H9 (cell line): ENCODE measurements around the gene TJP2. TPM values are rescaled to one million over a fixed set of nuclear protein-coding genes. Genes with fewer than 3 reads are reported as not detected.

Experiments used
- DNase-seq: peaks from one replicate; pipeline ENCODE4 v3.0.0-alpha.2; 2017
- H2AFZ ChIP-seq: one replicate; pipeline ENCODE4 v1.6.1; 2013; ENCODE audit warnings: mild to moderate bottlenecking, low read length, control low read depth, moderate library complexity
- H2AK5ac ChIP-seq: 2 replicates; pipeline ENCODE4 v1.6.1; 2013; ENCODE audit warnings: low read length, control low read depth, mixed read lengths; ENCODE audit not compliant: insufficient read length
- H2BK120ac ChIP-seq: one replicate; pipeline ENCODE4 v1.6.1; 2013; ENCODE audit warnings: low read depth, mild to moderate bottlenecking, low read length, control low read depth, inconsistent platforms; ENCODE audit not compliant: poor library complexity, severe bottlenecking
- H2BK12ac ChIP-seq: 2 replicates; pipeline ENCODE4 v1.6.1; 2013; ENCODE audit warnings: low read length, control low read depth, mixed read lengths, low read depth; ENCODE audit not compliant: insufficient read length
- H2BK15ac ChIP-seq: 2 replicates; pipeline ENCODE4 v1.6.1; 2013; ENCODE audit warnings: low read depth, low read length, control low read depth
- H2BK20ac ChIP-seq: one replicate; pipeline ENCODE4 v1.6.1; 2013; ENCODE audit warnings: low read depth, mild to moderate bottlenecking, low read length, control low read depth, inconsistent platforms; ENCODE audit not compliant: poor library complexity, severe bottlenecking
- H2BK5ac ChIP-seq: 2 replicates; pipeline ENCODE4 v1.6.1; 2013; ENCODE audit warnings: low read length, control low read depth, mixed read lengths; ENCODE audit not compliant: insufficient read length
- H3K14ac ChIP-seq: 2 replicates; pipeline ENCODE4 v1.6.1; 2013; ENCODE audit warnings: low read length, control low read depth; ENCODE audit not compliant: insufficient read depth
- H3K18ac ChIP-seq: 2 replicates; pipeline ENCODE4 v1.6.1; 2013; ENCODE audit warnings: low read depth, mild to moderate bottlenecking, mixed read lengths, low read length, control low read depth; ENCODE audit not compliant: insufficient read length
- H3K23ac ChIP-seq: 2 replicates; pipeline ENCODE4 v1.6.1; 2013; ENCODE audit warnings: low read length, control low read depth, mixed read lengths, low read depth; ENCODE audit not compliant: insufficient read length
- H3K23me2 ChIP-seq: 2 replicates; pipeline ENCODE4 v1.6.1; 2013; ENCODE audit warnings: low read depth, mild to moderate bottlenecking, mixed read lengths, low read length, control low read depth; ENCODE audit not compliant: insufficient read length, poor library complexity, severe bottlenecking
- H3K27ac ChIP-seq: 2 replicates; pipeline ENCODE4 v1.5.1; 2013; ENCODE audit warnings: low read length, control low read depth, mixed read lengths, low read depth; ENCODE audit not compliant: insufficient read length
- H3K27me3 ChIP-seq: 2 replicates; pipeline ENCODE4 v1.6.1; 2013; ENCODE audit warnings: low read length, control low read depth, inconsistent platforms; ENCODE audit not compliant: insufficient read depth
- H3K4ac ChIP-seq: 2 replicates; pipeline ENCODE4 v1.6.1; 2013; ENCODE audit warnings: low read depth, mild to moderate bottlenecking, control low read depth, inconsistent platforms, low read length, moderate library complexity
- H3K4me1 ChIP-seq: 2 replicates; pipeline ENCODE4 v1.6.1; 2013; ENCODE audit warnings: low read length, control low read depth, inconsistent platforms; ENCODE audit not compliant: insufficient read depth
- H3K4me2 ChIP-seq: 2 replicates; pipeline ENCODE4 v1.6.1; 2013; ENCODE audit warnings: low read length, control low read depth, mixed read lengths; ENCODE audit not compliant: insufficient read length, insufficient read depth
- H3K56ac ChIP-seq: 2 replicates; pipeline ENCODE4 v1.6.1; 2013; ENCODE audit warnings: low read depth, mild to moderate bottlenecking, mixed read lengths, low read length, control low read depth; ENCODE audit not compliant: insufficient read length
- H3K79me1 ChIP-seq: 2 replicates; pipeline ENCODE4 v1.6.1; 2013; ENCODE audit warnings: low read depth, mild to moderate bottlenecking, moderate library complexity, low read length, control low read depth, inconsistent platforms; ENCODE audit not compliant: insufficient read depth, poor library complexity, severe bottlenecking
- H3K79me2 ChIP-seq: 2 replicates; pipeline ENCODE4 v1.6.1; 2013; ENCODE audit warnings: low read length, control low read depth, inconsistent platforms; ENCODE audit not compliant: insufficient read depth
- H3K9ac ChIP-seq: 2 replicates; pipeline ENCODE4 v1.6.1; 2013; ENCODE audit warnings: low read length, control low read depth, mixed read lengths; ENCODE audit not compliant: insufficient read length; ENCODE audit errors: extremely low read depth
- H3K9me3 ChIP-seq: one replicate; pipeline ENCODE4 v1.6.1; 2013; ENCODE audit warnings: low read depth, low read length, inconsistent platforms; ENCODE audit not compliant: control insufficient read depth
- H3T11ph ChIP-seq: one replicate; pipeline ENCODE4 v1.6.1; 2013; ENCODE audit warnings: mild to moderate bottlenecking, low read length, control low read depth, inconsistent platforms
- H4K20me1 ChIP-seq: one replicate; pipeline ENCODE4 v1.6.1; 2013; ENCODE audit not compliant: control insufficient read depth, insufficient read length, insufficient read depth
- H4K5ac ChIP-seq: 2 replicates; pipeline ENCODE4 v1.6.1; 2013; ENCODE audit warnings: low read depth, mild to moderate bottlenecking, mixed read lengths, low read length, control low read depth; ENCODE audit not compliant: insufficient read length
- H4K8ac ChIP-seq: replicated peaks from 2 replicates; pipeline ENCODE4 v1.6.1; 2013; ENCODE audit warnings: low read length, control low read depth, mixed read lengths, low read depth; ENCODE audit not compliant: insufficient read length
- H4K91ac ChIP-seq: 2 replicates; pipeline ENCODE4 v1.6.1; 2013; ENCODE audit warnings: low read depth, mild to moderate bottlenecking, moderate library complexity, mixed read lengths, low read length, control low read depth; ENCODE audit not compliant: insufficient read length
- H3K27ac Mint-ChIP-seq, 3 experiments: 2 replicates in 2 of 3; 3 replicates in 1 of 3; pipeline ENCODE4 v1.8.0; 2020 to 2021; ENCODE audit warnings: mixed read lengths in 3 of 3, mild to moderate bottlenecking in 1 of 3, moderate library complexity in 1 of 3
- H3K27me3 Mint-ChIP-seq: 2 replicates; pipeline ENCODE4 v1.8.0; 2021; ENCODE audit warnings: low read depth, mild to moderate bottlenecking, moderate library complexity, mixed read lengths
- H3K36me3 Mint-ChIP-seq, 3 experiments: 2 replicates in 2 of 3; 3 replicates in 1 of 3; pipeline ENCODE4 v1.8.0; 2020 to 2021; ENCODE audit warnings: low read depth in 3 of 3, mixed read lengths in 3 of 3; ENCODE audit not compliant: insufficient read depth in 1 of 3
- H3K4me1 Mint-ChIP-seq, 2 experiments: 2 replicates each; pipeline ENCODE4 v1.8.0; 2020; ENCODE audit warnings: mixed read lengths in 2 of 2
- H3K4me3 Mint-ChIP-seq, 2 experiments: 2 replicates in 1 of 2; 3 replicates in 1 of 2; pipeline ENCODE4 v1.8.0; 2020 to 2021; ENCODE audit warnings: mild to moderate bottlenecking in 2 of 2, mixed read lengths in 2 of 2, moderate library complexity in 1 of 2
- H3K9me3 Mint-ChIP-seq, 2 experiments: 2 replicates in 1 of 2; 3 replicates in 1 of 2; pipeline ENCODE4 v1.8.0; 2020; ENCODE audit warnings: mild to moderate bottlenecking in 2 of 2, mixed read lengths in 2 of 2, moderate library complexity in 1 of 2
- WGBS: extraction: QIAGEN DNeasy Blood & Tissue Kit; methylation state at CpG from one replicate; pipeline ENCODE4 v1.1.7; 2013; ENCODE audit warnings: missing lambda C conversion rate, low lambda C conversion rate, mixed read lengths; ENCODE audit not compliant: insufficient read length; ENCODE audit errors: extremely low coverage; 5-methylcytosine and 5-hydroxymethylcytosine counted together
- total RNA-seq: library from RNA; stranded (reverse); gene quantifications from 2 replicates; pipeline ENCODE4 v1.2.1, GENCODE V29; 2021
- TF ChIP-seq, protein P1 (sequence below): fragments of 200-600 bp; sonication (generic); conservative IDR thresholded peaks from 3 replicates; pipeline ENCODE4 v1.8.0; 2021; ENCODE audit warnings: antibody characterized with exemption, mild to moderate bottlenecking

Gene TJP2
- total RNA-seq, 1 experiment from 2014 or later, result 130 TPM

DNA sequence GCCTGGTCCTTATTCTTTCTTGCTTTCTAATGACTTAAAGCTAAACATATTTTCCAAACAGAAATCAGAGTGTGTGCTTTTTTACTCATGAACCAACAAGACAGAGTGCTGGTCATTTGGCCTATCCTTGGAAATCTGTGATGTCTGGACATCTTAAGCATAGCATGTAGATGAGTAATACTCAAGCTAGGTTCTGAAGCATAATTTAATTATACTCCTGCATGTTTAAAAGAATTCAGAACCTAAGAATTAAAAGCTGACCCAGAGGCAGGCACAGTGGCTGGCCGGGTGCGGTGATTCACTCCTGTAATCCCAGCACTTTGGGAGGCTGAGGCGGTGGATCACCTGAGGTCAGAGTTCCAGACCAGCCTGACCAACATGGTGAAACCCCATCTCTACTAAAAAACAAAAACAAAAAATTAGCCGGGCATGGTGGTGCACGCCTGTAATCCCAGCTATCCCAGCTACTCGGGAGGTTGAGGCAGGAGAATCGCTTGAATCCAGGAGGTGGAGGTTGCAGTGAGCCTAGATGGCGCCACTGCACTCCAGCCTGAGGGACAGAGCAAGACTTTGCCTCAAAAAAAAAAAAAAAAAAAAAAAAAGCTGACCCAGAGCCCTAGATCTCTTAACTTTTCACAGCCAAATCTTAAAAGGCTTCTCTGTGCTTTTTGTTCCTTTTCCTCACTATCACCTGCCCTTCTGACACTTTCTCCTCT lies 16.2 kb upstream of the TJP2 start:
- Histone ChIP-seq H3K18ac (no peak overlapping the region), H2BK120ac (no peak overlapping the region), H3K9ac (no peak overlapping the region), H2AFZ (no peak overlapping the region), H3K14ac (no peak overlapping the region), H4K5ac (no peak overlapping the region), H3K79me2 (no peaks in the 10 kb centered on the region; the same call in 1 of the 2 replicates), H4K8ac (no peak overlapping the region), H2BK5ac (no peak overlapping the region), H3K79me1 (peaks cover 7% of the 10 kb centered on the region), H3K56ac (no peak overlapping the region), H2BK15ac (no peak overlapping the region), H4K20me1 (no peaks in the 10 kb centered on the region), H4K91ac (no peak overlapping the region), H3K4ac (no peak overlapping the region), H3T11ph (no peak overlapping the region), H3K27ac (no peak overlapping the region), H3K4me2 (no peak overlapping the region), H2BK20ac (no peak overlapping the region), H3K23me2 (no peaks in the 10 kb centered on the region), H3K23ac (no peak overlapping the region), H2AK5ac (no peak overlapping the region), H3K27me3 (no peaks in the 10 kb centered on the region), H3K9me3 (no peaks in the 10 kb centered on the region), H2BK12ac (no peak overlapping the region), H3K4me1 (no peaks in the 10 kb centered on the region; the same call in 1 of the 2 replicates)
- peak overlapping the region in 1 of 3 experiments; percentile 44; a peak in 2 of 7 replicates for H3K27ac Mint-ChIP-seq
- TF ChIP-seq, protein P1, sequence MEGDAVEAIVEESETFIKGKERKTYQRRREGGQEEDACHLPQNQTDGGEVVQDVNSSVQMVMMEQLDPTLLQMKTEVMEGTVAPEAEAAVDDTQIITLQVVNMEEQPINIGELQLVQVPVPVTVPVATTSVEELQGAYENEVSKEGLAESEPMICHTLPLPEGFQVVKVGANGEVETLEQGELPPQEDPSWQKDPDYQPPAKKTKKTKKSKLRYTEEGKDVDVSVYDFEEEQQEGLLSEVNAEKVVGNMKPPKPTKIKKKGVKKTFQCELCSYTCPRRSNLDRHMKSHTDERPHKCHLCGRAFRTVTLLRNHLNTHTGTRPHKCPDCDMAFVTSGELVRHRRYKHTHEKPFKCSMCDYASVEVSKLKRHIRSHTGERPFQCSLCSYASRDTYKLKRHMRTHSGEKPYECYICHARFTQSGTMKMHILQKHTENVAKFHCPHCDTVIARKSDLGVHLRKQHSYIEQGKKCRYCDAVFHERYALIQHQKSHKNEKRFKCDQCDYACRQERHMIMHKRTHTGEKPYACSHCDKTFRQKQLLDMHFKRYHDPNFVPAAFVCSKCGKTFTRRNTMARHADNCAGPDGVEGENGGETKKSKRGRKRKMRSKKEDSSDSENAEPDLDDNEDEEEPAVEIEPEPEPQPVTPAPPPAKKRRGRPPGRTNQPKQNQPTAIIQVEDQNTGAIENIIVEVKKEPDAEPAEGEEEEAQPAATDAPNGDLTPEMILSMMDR, result peak; percentile 61
- peak; percentile 21 for DNase-seq
- peaks cover 3% of the 10 kb centered on the region in 2 experiments; a peak in 3 of 5 replicates for H3K9me3 Mint-ChIP-seq
- H3K27me3 Mint-ChIP-seq, result no peaks in the 10 kb centered on the region
- H3K4me1 Mint-ChIP-seq, result peaks cover 14 to 25% of the 10 kb centered on the region in 2 experiments
- H3K36me3 Mint-ChIP-seq, result peaks cover 22 to 36% (median 30%) of the 10 kb centered on the region in 3 experiments
- WGBS, result no CpG with 5 or more reads among the region's 8 CpGs
- H3K4me3 Mint-ChIP-seq, result no peak overlapping the region
